Measurements from ENCODE around the gene MUC16.
"Not testable (repeated sequence)": the region's sequence is repeated elsewhere in the genome, so short reads cannot be mapped to it uniquely, and the experiment has no call there.

MUC16 gene
- total RNA-seq: 1.3 reads per million

DNA sequence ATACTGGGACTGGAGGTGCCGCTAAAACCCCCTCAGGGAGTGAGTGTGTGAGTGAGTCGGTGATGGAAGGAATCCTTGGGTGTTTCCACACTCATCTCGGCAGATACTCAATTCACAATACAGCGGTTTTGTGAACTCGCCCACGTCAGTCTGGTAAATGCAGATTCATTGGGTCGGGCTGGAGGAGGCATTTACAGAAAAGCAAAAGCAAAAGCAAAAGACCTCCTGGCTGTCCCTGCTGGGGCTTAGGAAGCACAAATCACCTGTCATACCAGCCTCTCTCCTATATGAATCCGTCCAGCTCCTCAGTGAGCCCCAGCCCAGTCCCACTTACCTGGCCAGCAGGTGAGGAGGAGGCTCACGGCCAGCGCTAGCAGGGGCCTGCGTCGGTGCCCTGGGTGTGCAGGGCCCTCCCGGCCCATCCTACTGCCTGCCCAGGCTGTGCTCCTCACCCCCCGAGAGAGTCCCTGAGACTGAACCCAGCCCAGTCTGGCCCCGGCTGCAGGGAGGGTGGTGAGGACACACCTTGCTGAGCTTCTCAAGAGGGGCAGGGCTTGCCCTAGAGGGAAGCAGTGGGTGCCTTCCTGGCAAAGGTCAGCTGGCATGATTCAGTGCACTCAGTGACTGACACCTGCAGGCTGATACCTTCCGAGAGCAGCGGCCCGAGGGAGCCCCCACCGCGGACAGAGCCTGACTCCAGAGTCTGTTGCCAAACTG, at the start of gene MUC16:
Gene MUC16 (minus strand): TSS at position 475 of the 717 bp plus-strand sequence.
- no peak for DNase-seq

DNA sequence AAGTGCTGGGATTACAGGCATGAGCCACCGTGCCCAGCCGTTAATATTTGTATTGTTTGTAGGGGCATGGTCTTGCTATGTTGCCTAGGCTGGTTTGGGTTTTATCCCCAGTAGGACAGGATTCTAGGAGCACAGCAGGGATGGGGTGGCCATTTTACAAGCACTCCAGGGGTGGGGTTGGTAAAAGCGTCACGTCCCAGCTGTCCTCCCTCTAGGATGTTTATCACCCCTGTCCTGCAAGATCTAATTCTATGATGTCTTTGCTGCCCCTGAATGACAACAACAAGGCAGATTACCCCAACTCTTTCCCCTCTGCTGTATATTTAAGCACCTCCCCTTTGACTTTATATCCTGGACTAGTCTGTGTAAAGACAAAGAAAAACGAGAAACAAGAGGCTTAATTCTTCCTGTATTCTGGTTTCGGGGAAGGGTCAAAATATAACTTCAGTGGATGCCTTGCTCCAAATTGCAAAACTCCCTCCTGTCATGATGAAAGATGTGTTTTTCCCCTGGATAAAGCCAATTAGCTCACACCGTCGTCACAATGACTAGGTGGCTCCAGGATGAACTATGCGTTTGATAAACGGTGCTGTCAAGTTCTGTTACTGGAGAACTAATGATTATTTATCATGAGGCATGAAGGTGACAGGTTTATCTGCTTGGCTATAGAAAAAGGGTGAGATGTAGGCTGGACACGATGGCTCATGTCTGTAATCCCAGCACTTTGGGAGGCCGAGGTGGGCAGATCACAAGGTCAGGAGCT, 48.9 kb upstream of the MUC16 start:
- DNase-seq: no peak

DNA sequence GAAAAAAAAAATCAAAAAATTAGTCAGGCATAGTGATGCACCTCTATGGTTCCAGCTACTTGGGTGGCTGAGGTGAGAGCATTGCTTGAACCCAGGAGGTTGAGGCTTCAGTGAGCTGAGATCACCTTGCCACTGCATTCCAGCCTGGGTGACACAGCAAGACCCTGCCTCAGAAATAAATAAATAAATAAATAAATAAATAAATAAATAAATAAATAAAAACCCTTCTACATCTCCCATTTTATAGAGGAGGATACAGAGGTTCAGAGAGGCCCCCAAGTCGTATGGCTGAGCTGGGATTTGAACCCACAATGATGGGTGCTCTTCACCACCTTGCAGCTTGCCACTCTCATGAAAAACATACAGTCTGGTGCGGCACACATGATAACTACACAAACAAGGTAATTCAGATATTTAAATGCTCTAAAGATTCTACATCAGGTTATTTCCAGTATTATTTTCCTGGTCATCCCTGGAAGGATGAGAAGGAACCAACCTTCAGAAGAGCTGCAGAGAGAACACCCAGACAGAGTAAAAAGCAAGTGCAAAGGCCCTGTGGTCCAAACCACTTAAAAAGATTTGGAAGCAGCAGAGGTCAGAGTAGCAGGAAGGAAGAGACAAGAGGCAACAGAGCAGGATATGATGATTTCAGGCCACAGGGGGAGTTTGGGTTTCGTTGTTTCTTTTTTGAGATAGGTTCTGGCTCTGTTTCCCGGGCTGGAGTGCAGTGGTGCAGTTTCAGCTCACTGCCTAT, 47.5 kb upstream of the MUC16 start:
- no peak for DNase-seq

DNA sequence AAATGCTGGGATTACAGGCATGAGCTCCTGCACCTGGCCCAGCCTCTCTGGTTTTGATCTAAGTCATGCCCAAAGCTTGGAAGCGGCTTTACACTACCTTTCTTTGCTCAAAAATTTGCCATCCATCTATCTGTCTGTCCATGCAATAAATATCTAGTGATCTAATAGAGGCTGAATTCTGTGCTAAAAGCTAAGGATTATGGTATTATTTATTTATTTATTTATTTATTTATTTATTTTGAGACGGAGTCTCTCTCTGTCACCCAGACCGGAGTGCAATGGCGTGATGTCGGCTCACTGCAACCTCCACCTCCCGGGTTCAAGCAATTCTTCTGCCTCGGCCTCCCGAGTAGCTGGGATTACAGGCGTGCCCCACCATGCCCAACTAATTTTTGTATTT, 45.9 kb upstream of the MUC16 start:
- not testable (repeated sequence) for DNase-seq

DNA sequence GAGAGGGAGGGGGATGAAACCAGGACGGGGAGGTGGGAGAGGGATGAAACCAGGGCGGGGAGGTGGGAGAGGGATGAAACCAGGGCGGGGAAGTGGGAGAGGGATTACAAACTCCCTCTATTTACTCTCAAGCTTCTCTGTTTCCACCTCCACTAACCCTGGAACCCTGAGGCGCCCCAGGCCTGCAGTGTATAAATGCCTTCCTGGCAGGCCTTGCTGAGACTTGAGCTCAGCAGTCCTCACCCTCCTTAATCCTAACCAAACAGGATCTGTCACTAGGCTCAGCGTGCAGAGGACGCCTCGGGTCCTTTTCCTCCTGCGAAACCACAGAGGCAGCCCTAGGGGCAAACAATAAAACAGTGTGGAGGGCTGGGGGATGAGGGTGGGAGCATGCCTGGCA, 44.6 kb upstream of the MUC16 start:
- DNase-seq: no peak

DNA sequence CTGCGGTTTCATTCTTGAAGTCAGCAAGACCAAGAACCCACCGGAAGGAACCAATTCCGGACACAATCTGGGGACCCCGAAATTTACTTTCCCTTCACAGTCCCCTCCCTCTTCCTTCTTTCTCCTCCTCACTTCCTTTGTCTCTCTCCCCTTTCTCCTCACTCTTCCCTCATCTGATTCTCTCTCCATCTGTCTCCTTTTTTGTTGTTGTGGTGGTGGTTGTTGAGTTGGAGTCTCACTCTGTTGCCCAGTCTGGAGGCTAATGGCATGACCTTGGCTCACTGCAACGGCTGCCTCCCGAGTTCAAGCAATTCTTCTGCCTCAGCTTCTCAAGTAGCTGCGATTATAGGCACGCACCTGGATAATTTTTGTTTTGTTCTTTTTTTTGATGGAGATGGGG, 44.0 kb upstream of the MUC16 start:
- DNase-seq: no peak

DNA sequence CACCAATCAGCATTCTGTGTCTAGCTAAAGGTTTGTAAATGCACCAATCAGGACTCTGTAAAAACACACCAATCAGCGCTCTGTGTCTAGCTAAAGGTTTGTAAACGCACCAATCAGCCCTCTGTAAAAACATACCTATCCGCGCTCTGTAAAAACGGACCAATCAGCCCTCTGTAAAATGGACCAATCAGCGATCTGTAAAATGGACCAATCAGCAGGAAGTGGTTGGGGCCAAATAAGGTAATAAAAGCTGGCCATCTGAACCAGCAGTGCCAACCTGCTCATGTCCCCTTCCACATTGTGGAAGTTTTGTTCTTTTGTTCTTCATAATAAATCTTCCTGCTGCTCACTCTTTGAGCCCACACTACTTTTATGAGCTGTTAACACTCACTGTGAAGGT, 43.5 kb upstream of the MUC16 start:
- DNase-seq: not testable (repeated sequence)

DNA sequence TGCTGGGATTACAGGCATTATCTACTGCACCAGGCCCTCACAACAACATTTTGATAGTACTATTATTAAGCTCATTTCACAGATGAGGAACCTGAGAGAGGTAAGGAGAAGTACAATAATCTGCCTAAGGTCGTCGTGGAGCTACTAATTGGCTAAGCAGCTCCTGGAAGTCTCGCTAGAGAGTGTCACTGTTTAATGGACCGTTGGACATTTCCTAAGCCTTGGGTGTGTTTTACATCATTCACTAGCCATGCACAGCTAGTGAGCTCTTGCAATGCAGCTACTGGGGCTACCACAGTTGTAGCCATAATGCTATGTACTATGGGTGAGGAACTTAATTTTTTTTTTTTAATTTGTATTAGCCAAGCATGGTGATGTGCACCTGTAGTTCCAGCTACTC, 42.7 kb upstream of the MUC16 start:
- no peak for DNase-seq

DNA sequence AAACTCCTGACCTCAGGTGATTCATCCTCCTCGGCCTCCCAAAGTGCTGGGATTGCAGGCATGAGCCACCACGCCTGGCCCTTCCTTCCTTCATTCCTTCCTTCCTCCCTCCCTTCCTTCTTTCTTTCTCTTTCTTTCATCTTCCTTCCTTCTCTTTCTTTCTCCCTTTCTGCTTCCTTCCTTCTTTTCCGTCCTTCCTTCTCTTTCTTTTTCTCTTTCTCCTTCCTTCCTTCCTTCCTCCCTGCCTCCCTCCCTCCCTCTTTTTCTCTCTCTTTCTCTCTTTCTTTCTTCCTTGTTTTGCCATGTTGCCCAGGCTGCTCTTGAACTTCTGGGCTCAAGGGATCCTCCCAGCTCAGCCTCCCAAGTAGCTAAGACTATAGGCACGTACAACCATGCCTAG, 36.5 kb upstream of the MUC16 start:
- DNase-seq: no peak

DNA sequence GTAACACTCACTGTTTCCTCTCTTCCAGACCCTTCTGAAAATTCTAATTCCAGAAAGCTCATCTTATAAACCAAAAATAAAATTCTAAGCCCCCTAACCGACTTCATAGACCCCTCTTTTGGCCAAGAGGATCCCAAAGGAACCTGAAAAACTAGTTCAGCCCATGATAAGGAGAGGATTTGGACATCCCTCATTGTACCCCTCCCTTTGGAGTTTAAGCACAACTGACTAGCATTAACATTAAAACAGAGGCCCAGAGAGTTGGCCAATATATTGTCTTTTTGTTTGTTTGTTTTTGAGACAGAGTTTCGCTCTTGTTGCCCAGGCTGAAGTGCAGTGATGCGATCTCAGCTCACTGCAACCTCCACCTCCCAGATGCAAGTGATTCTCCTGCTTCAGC, 34.2 kb upstream of the MUC16 start:
- no peak for DNase-seq

DNA sequence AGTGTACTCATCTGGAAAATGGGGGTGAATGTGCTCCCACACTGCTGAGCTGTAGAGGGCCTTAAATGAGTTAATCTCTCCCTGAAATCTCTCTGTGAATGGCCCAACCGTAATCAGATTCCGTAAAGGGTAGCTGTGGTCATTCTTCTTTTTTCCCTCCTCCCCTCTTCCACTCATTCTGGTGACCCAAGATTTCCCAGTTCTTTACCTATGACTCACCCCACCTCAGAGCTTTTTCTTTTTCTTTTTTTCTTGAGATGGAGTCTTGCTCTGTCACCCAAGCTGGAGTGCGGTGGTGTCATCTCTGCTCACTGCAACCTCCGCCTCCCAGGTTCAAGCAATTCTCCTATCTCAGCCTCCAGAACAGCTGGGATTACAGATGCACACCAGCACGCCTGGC, 33.3 kb upstream of the MUC16 start:
- no peak for DNase-seq

DNA sequence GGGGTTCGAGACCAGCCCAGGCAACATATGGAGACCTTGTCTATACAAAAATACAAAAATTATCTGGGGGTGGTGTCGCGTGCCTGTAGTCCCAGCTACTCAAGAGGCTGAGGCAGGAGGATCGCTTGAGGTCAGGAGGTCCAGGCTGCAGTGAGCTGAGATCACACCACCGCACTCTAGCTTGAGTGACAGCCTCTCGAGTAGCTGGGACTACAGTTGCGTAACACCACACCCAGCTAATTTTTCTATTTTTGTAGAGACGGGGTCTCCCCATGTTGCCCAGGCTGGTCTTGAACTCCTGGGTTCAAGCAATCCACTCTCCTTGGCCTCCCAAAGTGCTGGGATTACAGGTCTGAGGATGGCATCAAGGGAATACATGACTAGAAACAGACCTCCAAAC, 30.8 kb upstream of the MUC16 start:
- no peak for DNase-seq

DNA sequence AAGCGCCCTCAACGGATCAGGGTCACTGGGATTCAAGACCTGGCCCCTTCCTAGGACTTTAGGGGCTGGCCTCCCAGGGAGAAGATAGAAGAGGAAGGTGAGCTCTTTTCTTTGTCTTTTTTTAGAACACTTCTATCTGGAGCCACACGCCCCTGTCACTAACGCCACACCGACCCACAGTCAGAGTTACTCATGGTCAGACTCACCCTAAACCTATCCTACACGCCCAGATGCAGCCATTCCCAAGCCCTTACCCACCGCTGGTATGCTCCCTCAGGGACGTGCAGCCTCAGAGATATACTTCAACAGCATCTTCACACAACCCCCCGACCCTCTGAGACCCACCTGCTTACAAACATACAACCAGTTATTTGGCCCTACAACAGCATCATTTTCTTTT, 29.9 kb upstream of the MUC16 start:
- no peak for DNase-seq

DNA sequence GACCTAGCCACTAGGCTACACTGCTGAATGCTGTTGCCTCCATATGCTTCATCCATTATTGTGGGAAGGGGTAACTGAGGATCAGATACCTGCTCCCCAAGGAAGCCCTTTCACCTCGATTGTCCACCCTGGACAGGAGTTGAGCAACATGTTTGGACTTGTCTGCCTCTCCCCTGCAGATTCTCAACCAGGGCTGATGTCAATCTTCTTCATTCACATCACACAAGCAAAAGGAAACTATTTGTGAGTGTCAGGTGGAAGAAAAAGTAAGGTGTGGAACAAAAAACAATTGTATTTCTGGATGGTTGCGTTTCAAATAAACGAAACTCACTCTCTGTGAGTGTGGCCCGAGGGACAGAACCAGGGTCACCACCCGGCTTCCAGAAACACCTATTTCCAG, 29.5 kb upstream of the MUC16 start:
- DNase-seq: no peak

DNA sequence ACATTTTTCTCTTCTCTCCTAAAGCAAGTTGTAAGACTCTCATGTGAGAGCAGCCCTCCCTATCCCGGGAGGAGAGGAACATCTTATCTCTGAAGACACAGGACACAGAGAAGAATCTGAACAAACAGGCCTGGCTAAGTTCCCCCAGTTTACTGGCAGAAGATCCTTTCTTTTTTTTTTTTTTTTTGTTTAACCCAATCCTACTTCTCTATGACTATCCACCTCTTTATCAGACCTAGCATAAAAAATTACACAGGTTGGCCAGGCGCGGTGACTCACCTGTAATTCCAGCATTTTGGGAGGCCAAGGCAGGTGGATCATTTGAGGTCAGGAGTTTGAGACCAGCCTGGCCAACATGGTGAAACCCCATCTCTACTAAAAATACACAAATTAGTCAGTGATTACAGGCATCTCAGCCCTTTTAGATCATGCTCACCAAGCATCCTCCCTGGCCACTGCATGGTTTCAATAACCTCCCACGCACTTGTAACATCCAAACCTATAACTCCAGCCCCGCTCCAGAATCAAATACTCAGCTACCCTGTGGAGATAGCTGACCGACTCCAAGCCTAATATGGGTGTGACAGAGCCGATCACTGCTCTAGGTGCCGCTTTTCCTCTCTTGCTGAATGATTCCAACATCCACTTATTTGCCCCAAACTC, 27.3 kb upstream of the MUC16 start:
- DNase-seq: no peak

DNA sequence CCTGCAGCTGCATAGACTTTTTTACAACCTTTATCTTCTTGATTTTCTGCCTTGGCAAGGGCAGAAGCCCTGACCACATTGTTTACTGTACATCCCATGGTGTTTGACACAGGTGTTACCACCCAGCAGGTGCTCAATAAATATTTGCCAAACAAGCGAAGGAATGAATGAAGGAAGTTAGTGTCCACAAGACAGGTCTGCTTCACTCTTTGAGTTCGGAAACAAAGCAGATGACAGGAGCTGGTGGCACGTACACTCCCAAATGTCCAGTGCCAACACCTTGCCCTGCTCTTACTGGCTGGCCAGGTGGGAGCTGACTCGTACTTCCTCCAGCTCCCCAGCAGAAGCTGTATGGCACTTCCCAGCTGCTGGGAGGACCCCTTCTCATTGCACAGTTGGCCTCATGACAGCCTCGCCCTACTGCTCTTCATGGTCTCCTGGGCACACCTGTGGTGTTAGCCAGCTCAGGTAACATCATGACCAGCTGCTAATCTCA, 22.0 kb upstream of the MUC16 start:
- no peak for DNase-seq

DNA sequence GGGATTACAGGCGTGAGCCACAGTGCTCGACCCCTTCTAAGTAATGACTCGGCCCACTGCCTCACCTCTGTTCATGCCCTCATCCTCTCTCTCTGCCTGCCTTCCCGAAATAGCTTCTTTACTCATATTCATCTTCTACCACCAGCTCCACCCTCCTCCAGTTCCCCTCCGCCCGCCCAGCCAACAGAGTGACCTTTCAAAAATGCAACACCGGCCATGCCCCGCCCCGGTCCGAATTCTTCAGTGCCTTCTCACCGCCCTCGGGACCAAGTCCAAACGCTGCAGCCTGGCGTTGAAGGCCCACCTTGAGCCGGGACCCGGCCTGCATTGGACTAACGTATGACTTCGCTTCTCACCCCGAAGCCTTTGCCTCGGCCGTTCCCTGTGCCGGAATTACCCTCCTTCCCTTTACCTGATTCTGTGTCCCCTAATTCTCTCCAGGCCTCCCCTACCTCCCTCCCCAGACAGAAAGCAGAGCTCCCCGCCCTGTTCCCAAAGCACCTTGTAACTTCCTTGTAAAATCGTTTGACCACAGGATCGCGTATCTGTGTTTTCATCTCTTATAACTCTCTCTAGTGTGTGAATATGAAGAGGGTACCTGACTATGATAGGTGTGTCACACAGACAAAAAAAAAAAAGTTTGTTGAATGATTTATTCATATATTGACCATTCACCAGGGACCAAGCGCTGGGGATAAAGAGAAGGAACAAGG, 8.1 kb upstream of the MUC16 start:
- DNase-seq: no peak

DNA sequence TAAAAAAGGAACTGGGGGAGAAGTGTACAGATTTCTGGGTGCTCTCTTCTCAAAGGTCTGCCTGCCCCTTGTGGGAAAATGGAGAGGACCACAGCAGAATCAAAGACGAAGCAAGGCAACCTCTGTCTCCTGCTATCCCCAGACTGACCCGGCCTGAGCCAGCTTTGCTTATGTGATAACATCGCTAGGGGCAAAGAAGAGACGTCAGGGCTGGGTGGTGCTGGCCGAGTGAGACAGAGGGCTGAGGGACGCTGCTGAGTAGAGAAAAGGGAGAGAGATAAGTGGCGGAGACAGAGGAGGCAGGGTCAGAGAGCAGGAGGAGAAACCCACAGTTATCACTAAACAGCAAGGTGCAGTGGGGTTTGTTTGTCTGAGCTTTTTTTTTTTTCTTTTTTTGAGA, 4.6 kb upstream of the MUC16 start:
- DNase-seq: no peak

DNA sequence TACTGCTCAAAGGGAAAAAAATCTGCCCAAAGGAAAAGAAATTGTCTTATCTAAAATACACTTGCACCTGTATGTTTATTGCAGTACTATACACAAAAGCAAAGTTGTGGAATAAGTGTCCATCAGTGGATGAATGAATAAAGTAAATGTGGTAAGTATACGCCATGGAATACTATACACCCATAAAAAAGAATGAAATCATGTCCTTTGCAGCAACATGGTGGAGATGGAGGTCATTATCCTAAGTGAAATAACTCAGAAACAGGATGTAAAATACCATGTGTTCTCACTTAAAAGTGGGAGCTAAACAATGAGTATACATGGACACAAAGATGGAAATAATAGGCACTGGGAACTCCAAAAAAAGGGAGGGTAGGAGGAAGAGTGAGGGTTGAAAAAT, 3.8 kb upstream of the MUC16 start:
- no peak for DNase-seq

DNA sequence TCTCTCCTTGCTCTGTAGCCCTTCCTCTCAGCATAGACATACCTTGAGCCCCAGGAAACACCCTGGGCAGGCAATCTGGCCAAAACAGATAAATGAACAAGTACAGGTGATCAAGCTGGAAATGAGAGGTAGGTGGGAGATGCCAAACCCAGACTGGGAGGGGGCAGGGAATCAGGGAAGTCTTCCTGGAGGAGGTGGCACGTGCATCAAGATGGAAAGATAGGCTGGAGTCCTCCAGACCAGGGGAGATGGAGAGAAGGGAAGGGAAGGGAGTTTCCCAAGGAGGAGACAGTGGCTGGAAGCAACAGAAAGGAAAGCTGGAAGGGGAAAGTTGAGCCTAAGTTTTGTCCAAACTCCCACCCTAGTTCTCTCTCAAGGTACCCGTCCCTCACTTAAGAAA, 1.7 kb upstream of the MUC16 start:
- no peak for DNase-seq

DNA sequence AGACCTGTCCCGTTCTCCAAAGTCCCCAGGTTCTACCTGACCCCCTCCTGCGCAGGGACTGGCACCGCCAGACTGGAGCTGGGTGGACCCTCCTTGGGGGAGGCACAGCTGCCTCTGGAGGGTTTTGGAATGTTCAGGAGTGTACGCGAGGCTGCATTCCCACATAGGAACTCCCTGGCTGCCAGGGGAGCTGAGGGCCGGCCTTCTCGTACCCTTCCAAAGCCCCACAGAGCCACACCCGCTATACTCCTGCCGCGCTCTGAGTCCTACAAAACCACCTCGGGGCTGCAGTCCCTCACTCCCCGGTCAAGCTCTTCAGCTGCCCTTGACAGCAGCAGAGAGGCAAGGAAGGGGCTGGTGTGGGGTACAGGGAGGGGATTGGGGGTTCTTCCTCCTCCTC, 484 bp upstream of the MUC16 start:
- DNase-seq: no peak

DNA sequence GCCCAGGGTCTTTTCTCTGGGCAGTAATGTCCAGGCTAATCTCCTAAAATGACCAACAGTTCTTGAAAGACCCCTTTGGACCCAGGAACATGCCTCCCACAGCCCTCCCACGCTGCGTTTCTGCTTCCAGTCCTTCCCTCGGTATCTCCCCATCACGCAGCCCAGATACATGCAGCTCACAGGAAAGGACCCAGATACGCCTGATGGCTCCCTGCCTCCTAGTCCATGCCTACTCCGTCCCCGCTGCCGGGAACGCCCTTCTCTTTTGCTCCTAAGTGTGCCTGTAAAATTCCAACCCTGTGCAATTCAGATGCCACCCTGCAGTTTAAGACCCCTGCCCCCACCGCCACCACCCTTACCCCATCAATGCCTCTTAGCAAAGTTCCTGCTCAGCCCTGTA, 778 bp downstream of the MUC16 start:
- DNase-seq: no peak

DNA sequence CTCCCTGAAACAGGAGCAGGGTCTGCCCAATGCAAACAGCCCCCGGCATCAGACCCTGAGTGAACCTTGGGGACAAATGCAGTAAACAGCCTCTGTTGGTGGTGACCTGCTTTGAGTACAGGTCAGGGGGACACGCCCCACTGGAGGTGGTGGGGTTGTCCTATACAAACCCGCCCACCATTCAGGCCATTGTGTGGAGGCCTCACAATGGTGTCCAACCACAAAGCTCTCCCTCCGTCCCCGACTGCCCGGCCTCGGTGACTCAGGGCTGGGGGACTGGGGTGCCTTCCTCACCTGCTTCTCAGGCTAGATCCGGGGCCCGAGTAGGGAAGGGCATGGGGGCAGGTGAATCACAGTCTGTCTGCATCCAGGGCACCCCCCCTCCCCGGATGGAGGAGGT, 1.5 kb downstream of the MUC16 start:
- DNase-seq: no peak
